MM.1S (cell line): ENCODE measurements around the gene TIE1.

Experiments used
- CTCF ChIP-seq: fragments of 300-600 bp; sonication (generic); IDR thresholded peaks from 2 replicates; pipeline ENCODE4 v1.5.1; 2016; ENCODE audit warnings: antibody characterized with exemption, low read length, mixed read lengths
- EZH2 ChIP-seq: fragments of 300-600 bp; sonication (generic); optimal IDR thresholded peaks from 2 replicates; pipeline ENCODE3; 2017; ENCODE audit warnings: low read depth, mild to moderate bottlenecking, antibody characterized with exemption, low read length, mixed read lengths
- EZH2phosphoT487 ChIP-seq: fragments of 300-600 bp; sonication (generic); IDR thresholded peaks from 2 replicates; pipeline ENCODE4 v1.6.1; 2018; ENCODE audit warnings: antibody characterized with exemption, low read length

- TF ChIP-seq CTCF (no peak), EZH2 (no peak), EZH2phosphoT487 (no peak)
Measured at GRCh38 chr1:43273708-43274107, 27.1 kb upstream of the TIE1 start.
